GM13977 (cell line): ENCODE results near the gene MYNN.

ENCODE experiments used
- DNase-seq: peaks from one replicate; pipeline ENCODE4 v3.0.0; 2012; ENCODE audit warnings: low spot score
- CTCF ChIP-seq: IDR thresholded peaks from 2 replicates; pipeline ENCODE4 v1.5.1; 2012; ENCODE audit warnings: mild to moderate bottlenecking, control low read depth; ENCODE audit not compliant: insufficient read depth; ENCODE audit errors: extremely low read depth, missing control alignments
- in situ Hi-C: fragments of 300-500 bp; cut with MboI; formaldehyde crosslinking; loops from one replicate; pipeline ENCODE4 v1.12.0; 2022; ENCODE audit warnings: low sequenced_read_pairs, low pct_unique_long_range_greater_than_20kb, mixed read lengths, inconsistent platforms; ENCODE audit not compliant: unreplicated experiment

MYNN gene

GRCh38 chr3:169825316-169825715 is 52.1 kb downstream of the MYNN start:
- in situ Hi-C loops = no loop called here
- no peak for DNase-seq
- TF ChIP-seq CTCF = no peak

GRCh38 chr3:169827712-169828111 is 54.5 kb downstream of the MYNN start:
- no peak for TF ChIP-seq CTCF
- in situ Hi-C loops = no loop called here
- DNase-seq = no peak

- TF ChIP-seq CTCF = no peak
- DNase-seq = no peak
- in situ Hi-C loops = no loop called here
These were observed 62.3 kb downstream of the MYNN start for GRCh38 chr3:169835533-169835932.

GRCh38 chr3:169836078-169836941 is 63.1 kb downstream of the MYNN start:
- in situ Hi-C loops = no loop called here
- no peak for TF ChIP-seq CTCF
- peak; percentile 55 for DNase-seq

- no peak for TF ChIP-seq CTCF
- in situ Hi-C loops = no loop called here
- DNase-seq = no peak
These were observed 63.7 kb downstream of the MYNN start for GRCh38 chr3:169836942-169837275.

- no peak for DNase-seq
- in situ Hi-C loops = no loop called here
- TF ChIP-seq CTCF = no peak
These were observed 65.4 kb downstream of the MYNN start for GRCh38 chr3:169838511-169839030.
